Spleen (tissue), 7 donors: ENCODE results near the gene TBCD.

Experiments
- POLR2A ChIP-seq, 3 donors: fragments of 450-650 bp; IDR thresholded peaks; one replicate each; pipeline ENCODE4 v1.5.1; 2017; ENCODE audit warnings: antibody characterized with exemption in 3 of 3, mild to moderate bottlenecking in 1 of 3
- POLR2AphosphoS5 ChIP-seq, 3 donors: sonication (generic); formaldehyde crosslinking; IDR thresholded peaks; one replicate each; pipeline ENCODE4 v1.5.1; 2017; ENCODE audit warnings: antibody characterized with exemption in 3 of 3
- TF ChIP-seq, protein P1 (sequence below), 11 experiments: fragments of 200-600 bp in 7 of 11; fragments of 450-650 bp in 4 of 11; sonication (generic) in 4 of 11; IDR thresholded peaks in 8 of 11; conservative IDR thresholded peaks in 3 of 11; 1 replicate in 7 of 11; 2 replicates in 4 of 11; pipeline versions ENCODE4 v1.4.0 to v1.8.0; 2016 to 2021; ENCODE audit warnings: antibody characterized with exemption in 11 of 11, inconsistent platforms in 4 of 11, mild to moderate bottlenecking in 1 of 11
- donor health status: DM: no; HTN: no; CAD: no; lungs with moderate emphysema.
- donor health status: DM: no; HTN: no; CAD: no.
- donor health status: DM: no; HTN: no; CAD: no.

DNA sequence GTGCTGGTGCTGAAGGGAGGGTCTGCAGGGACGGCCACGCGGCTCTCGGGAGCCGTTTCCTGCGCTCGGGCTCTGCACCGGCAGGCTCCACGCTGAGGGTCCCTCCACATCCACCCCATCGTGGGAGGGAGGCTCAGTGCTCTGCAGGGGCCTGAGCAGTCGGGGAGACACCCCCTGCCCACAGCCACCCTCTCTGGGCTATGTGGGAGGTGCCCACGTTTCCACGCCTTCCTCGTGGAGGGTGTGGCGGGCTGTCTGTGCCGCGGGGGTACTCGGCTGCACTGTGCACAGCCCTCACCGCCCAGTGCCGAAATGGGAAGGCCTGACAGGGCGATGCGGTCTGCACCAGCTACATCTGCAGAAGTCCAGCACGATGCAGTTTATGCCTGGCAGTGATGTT is 113.4 kb downstream of the TBCD start:
- TF ChIP-seq, protein P1, sequence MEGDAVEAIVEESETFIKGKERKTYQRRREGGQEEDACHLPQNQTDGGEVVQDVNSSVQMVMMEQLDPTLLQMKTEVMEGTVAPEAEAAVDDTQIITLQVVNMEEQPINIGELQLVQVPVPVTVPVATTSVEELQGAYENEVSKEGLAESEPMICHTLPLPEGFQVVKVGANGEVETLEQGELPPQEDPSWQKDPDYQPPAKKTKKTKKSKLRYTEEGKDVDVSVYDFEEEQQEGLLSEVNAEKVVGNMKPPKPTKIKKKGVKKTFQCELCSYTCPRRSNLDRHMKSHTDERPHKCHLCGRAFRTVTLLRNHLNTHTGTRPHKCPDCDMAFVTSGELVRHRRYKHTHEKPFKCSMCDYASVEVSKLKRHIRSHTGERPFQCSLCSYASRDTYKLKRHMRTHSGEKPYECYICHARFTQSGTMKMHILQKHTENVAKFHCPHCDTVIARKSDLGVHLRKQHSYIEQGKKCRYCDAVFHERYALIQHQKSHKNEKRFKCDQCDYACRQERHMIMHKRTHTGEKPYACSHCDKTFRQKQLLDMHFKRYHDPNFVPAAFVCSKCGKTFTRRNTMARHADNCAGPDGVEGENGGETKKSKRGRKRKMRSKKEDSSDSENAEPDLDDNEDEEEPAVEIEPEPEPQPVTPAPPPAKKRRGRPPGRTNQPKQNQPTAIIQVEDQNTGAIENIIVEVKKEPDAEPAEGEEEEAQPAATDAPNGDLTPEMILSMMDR (IDR thresholded peaks at IDR 0.05 in 8 of 11, conservative IDR thresholded peaks at IDR 0.05 in 3 of 11), result no peak
- TF ChIP-seq POLR2A (IDR thresholded peaks at IDR 0.05) (no peak), POLR2AphosphoS5 (IDR thresholded peaks at IDR 0.05) (no peak)
